Measurements from ENCODE around the gene PTPN1. TPM values are rescaled to one million over a fixed set of nuclear protein-coding genes. Genes with fewer than 3 reads are reported as not detected.

PTPN1 gene

GRCh38 chr20:50634191-50634590, 124.0 kb downstream of the PTPN1 start:
- no peak overlapping the region for H2BK5ac ChIP-seq (ENCODE audit: low read length)
- no peak overlapping the region for H3K27ac ChIP-seq (replicated peaks; ENCODE audit: low read length)
- H2AK5ac ChIP-seq (ENCODE audit: low read depth, low read length) = peak overlapping the region; percentile 48
- no peak overlapping the region for H3K4me3 ChIP-seq (ENCODE audit: low read length in 2 of 2)
- DNase-seq (ENCODE audit: low spot score) = no peak
- H3K9ac ChIP-seq (ENCODE audit: low read depth, low read length, poor library complexity) = peak overlapping the region; percentile 18
- peaks cover 19 to 21% of the 10 kb centered on the region in 2 donors for H3K4me1 ChIP-seq (ENCODE audit: control insufficient read depth in 2 of 2, insufficient read depth in 1 of 2, low read depth in 1 of 2, low read length in 2 of 2)
- no peak overlapping the region for H4K91ac ChIP-seq (ENCODE audit: low read depth, low read length, poor library complexity)
- no peaks in the 10 kb centered on the region for H3K36me3 ChIP-seq (replicated peaks in 1 of 2; ENCODE audit: control insufficient read depth in 2 of 2, insufficient read depth in 2 of 2, low read length in 2 of 2)
- no peaks in the 10 kb centered on the region for H3K27me3 ChIP-seq (ENCODE audit: control insufficient read depth in 3 of 3, insufficient read depth in 3 of 3, low read depth in 1 of 3, low read length in 3 of 3)
- no peak overlapping the region for H2BK12ac ChIP-seq (ENCODE audit: low read length)
- no peak overlapping the region for H3K14ac ChIP-seq (ENCODE audit: low read length)
- no peak overlapping the region for H3K4me2 ChIP-seq (ENCODE audit: insufficient read depth, low read length, poor library complexity, severe bottlenecking)
- H3K4ac ChIP-seq (ENCODE audit: low read length) = no peak overlapping the region
- H3K79me1 ChIP-seq (ENCODE audit: low read depth, low read length) = peaks cover 4% of the 10 kb centered on the region
- no peak overlapping the region for H3K23ac ChIP-seq (ENCODE audit: low read depth, low read length, poor library complexity)
- no peak overlapping the region for H2AFZ ChIP-seq (ENCODE audit: low read length)
- WGBS, 2 donors (ENCODE audit: extremely low coverage in 2 of 2, insufficient read length in 2 of 2, insufficient replicate concordance in 1 of 2) = no CpG with 5 or more reads among the region's 6 CpGs
- H2BK15ac ChIP-seq (ENCODE audit: low read length) = no peak overlapping the region
- no peaks in the 10 kb centered on the region for H3K9me3 ChIP-seq (replicated peaks in 1 of 2; ENCODE audit: control insufficient read depth in 2 of 2, insufficient read depth in 1 of 2, low read depth in 1 of 2, low read length in 2 of 2)
- no peak overlapping the region for H4K8ac ChIP-seq (ENCODE audit: low read depth, low read length)
- H2BK120ac ChIP-seq (ENCODE audit: low read depth, low read length) = no peak overlapping the region
- no peak overlapping the region for H3K18ac ChIP-seq (ENCODE audit: low read length)

Small RNAs within 50 kb of the gene (small RNA-seq; reads per million reads assigned to genes)
- gene COX6CP2 (ENCODE audit: insufficient read depth) = not detected
- gene MIR1302-5 (ENCODE audit: insufficient read depth) = not detected
- not detected for gene MIR645 (ENCODE audit: insufficient read depth)
- gene RF00019 (ENCODE audit: insufficient read depth) = not detected
